ENCODE data around the gene BHLHA15.

GRCh38 chr7:98168904-98169621 lies 42.2 kb upstream of the BHLHA15 start:
- TF ChIP-seq CTCF (IDR thresholded peaks at IDR 0.05) (peak in 1 of 7 experiments; percentile 8), POLR2A (IDR thresholded peaks at IDR 0.05) (no peak)

Data from body of pancreas (tissue), 4 donors.